HG03064 (cell line): ENCODE results near the gene KIF5A.
"Not testable (repeated sequence)": the region's sequence is repeated elsewhere in the genome, so short reads cannot be mapped to it uniquely, and the experiment has no call there.

Source experiments
- ATAC-seq: cut with Tn5 transposase; IDR thresholded peaks from one replicate; pipeline ENCODE4 v1.9.1; 2021; ENCODE audit warnings: low read depth; ENCODE audit not compliant: unreplicated experiment

KIF5A gene

GRCh38 chr12:57549909-57550640 lies at the start of gene KIF5A:
Gene KIF5A (plus strand): TSS chr12:57550044. CDS start chr12:57550272, 228 bp downstream.
- no peak for ATAC-seq

GRCh38 chr12:57500213-57500612 lies 49.6 kb upstream of the KIF5A start:
- no peak for ATAC-seq

DNA sequence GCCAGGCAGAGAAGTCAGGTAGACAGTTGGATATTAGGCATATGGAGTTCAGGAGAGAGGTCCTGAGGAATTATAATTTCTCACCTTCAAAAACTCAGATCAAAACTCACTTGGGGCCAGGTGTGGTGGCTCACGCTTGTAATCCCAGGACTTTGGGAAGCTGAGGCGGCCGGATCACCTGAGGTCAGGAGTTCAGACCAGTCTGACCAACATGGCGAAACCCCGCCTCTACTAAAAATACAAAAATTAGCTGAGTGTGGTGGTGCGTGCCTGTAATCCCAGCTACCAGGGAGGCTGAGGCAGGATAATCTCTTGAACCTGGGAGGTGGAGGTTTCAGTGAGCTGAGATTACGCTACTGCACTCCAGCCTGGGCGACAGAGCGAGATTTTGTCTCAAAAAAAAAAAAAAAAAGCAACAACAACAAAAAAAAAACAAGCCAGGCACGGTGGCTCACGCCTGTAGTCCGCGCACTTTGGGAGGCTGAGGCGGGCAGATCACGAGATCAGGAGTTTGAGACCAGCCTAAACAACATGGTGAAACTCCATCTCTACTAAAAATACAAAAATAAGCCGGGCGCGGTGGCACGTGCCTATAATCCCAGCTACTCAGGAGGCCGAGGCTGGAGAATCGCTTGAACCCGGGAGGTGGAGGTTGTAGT lies 47.4 kb upstream of the KIF5A start:
- not testable (repeated sequence) for ATAC-seq

GRCh38 chr12:57506541-57506940 lies 43.3 kb upstream of the KIF5A start:
- not testable (repeated sequence) for ATAC-seq

GRCh38 chr12:57507796-57508195 lies 42.0 kb upstream of the KIF5A start:
- not testable (repeated sequence) for ATAC-seq

- ATAC-seq = no peak
These were observed 38.7 kb upstream of the KIF5A start for GRCh38 chr12:57511161-57511560.

- no peak for ATAC-seq
These were observed 38.1 kb upstream of the KIF5A start for GRCh38 chr12:57511588-57512325.

GRCh38 chr12:57512665-57513064 lies 37.2 kb upstream of the KIF5A start:
- no peak for ATAC-seq

GRCh38 chr12:57513266-57513665 lies 36.6 kb upstream of the KIF5A start:
- ATAC-seq = no peak

DNA sequence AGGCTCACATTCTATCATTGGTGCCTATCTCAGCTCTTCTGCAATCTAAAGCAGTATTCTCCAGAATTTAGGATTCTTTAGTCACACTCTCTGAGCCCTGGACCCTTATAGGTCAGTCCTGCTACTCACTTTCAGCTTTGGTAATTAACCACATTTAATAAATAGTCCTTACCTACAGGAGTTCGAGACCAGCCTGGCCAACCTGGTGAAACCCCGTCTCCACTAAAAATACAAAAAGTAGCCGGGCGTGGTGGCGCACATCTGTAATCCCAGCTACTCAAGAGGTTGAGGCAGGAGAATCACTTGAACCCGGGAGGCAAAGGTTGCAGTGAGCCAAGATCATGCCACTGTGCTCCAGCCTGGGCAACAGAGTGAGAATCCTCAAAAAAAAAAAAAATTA lies 36.2 kb upstream of the KIF5A start:
- ATAC-seq = not testable (repeated sequence)

DNA sequence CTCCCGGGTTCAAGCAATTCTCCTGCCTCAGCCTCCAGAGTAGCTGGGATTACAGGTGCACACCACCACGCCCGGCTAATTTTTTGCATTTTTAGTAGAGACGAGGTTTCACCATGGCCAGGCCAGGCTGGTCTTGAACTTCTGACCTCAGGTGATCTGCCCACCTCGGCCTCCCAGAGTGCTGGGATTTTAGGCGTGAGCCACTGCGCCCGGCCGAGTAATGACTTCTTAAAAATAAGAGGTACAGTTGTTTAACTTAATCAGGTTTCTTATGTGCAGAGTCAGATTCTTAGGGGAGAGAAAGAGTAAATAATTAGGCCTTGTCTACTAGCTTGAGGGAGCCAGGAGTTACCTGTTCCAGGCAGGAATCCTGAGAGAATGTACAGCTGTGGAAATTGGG lies 35.6 kb upstream of the KIF5A start:
- ATAC-seq = not testable (repeated sequence)

- no peak for ATAC-seq
These were observed 35.0 kb upstream of the KIF5A start for GRCh38 chr12:57514720-57515407.

- ATAC-seq = no peak
These were observed 34.4 kb upstream of the KIF5A start for GRCh38 chr12:57515408-57515933.

DNA sequence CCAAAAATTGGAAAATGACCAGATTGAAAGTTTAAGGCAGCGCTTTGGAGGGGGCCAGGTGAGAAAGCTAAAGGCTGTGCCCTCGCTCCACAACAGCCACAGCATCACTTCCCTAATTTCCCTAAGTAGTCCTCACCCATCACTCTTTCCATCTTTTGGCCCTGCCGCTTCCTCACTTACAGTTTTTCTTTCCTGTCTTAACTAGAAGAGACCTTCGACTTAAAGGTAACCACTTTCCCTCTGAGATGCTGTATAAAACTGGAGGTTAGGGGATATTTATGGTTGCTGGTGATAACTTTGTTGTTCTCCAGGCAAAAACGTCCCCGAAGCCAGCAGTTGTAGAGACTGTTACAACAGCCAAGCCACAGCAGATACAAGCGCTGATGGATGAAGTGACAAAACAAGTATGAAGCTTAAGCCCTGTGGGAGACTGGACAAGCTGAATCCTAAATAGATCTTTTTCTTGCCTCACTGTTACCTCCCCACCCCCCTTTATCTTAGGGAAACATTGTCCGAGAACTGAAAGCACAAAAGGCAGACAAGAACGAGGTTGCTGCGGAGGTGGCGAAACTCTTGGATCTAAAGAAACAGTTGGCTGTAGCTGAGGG lies 33.8 kb upstream of the KIF5A start:
- ATAC-seq = no peak

- no peak for ATAC-seq
These were observed 33.2 kb upstream of the KIF5A start for GRCh38 chr12:57516617-57517153.

DNA sequence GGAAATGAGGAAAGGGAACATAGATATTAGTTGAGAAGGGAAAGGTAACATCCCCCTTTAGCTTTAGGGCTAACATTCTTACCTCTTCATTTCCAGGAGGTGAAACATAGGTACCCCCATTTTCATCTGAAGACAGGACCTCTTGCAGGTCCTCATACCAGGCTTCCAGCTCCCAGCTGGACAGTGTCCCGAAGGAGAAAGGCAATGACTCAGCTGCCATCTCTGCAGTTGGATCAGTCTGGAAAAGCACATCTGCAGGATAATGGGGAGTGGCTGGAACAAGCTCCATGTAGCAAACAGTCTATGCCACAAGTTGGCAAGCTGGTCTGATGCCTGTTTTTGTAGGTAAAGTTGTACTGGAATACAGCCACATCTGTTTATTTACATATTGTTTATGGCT lies 32.7 kb upstream of the KIF5A start:
- no peak for ATAC-seq

DNA sequence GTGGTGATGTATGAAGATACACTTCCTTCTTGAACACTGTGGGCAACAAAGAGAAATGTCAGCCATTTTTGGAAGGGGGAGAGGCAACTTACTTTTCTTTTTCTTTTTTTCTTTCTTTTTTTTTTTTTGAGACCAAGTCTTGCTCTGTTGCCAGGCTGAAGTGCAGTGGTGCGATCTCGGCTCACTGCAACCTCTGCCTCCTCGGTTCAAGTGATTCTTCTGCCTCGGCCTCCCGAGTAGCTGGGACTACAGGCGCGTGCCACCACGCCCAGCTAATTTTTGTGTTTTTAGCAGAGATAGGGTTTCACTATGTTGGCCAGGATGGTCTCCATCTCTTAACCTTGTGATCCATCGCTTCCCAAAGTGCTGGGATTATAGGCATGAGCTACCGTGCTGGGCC lies 32.1 kb upstream of the KIF5A start:
- not testable (repeated sequence) for ATAC-seq

DNA sequence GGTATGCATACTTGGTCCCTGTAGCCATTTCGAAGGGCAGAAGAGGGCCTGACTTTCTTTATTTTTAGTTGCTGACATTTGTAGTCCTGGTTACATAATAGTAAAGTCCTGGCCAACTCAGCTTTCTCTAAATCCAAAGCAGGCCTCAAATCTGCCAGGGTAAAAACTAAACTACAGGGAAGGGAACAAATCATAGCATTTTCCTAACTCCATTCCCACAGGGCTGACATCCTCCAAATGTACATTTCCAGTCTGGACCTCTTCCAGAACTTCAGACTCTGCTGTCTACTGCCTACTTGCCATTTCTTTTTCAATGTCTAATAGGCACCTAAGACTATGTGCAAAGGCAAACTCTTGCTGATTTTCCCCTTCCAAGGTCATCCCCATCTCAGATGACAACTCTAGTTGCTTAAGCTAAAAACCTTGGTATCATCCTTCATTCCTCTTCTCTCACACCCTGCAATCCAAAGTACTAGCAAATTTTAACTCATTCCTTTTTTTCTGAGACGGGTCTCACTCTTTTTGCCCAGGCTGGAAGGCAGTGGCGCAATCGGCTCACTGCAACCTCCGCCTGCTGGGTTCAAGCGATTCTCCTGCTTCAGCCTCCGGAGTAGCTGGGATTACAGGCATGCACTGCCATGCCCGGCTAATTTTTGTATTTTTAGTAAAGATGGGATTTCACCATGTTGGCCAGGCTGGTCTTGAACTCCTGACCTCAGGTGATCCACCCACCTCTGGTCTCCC lies 31.5 kb upstream of the KIF5A start:
- no peak for ATAC-seq
